ENCODE data around the gene USP15.

USP15 gene

DNA sequence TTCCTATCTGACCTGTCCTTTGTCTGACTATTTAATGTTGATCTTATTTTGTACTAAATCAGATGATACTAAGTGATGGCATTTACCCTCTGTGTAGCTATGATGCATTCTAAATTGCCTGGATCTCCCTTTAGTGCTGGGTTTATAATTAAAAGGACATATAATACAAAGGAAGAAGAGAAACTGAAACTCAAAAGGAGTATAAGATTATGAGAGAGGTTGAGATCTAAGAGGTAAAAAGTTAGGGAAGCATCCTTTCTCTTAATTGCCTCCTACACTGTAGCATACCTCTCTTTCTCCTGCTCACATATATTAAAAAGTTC lies 119.5 kb downstream of the USP15 start:
- Histone ChIP-seq H3K27me3 (ENCODE audit: control insufficient read depth, insufficient read depth, low read length, poor library complexity, severe bottlenecking) (no peaks in the 10 kb centered on the region), H3K4me3 (ENCODE audit: insufficient read depth, low read depth, low read length) (no peak overlapping the region), H3K9me3 (ENCODE audit: control insufficient read depth, low read length) (no peaks in the 10 kb centered on the region), H3K27ac (ENCODE audit: insufficient read depth, low read depth, low read length, poor library complexity, severe bottlenecking) (no peak overlapping the region), H3K4me1 (ENCODE audit: control insufficient read depth, insufficient read depth, low read length) (no peaks in the 10 kb centered on the region), H3K36me3 (ENCODE audit: control insufficient read depth, insufficient read depth, low read length) (no peaks in the 10 kb centered on the region)

DNA sequence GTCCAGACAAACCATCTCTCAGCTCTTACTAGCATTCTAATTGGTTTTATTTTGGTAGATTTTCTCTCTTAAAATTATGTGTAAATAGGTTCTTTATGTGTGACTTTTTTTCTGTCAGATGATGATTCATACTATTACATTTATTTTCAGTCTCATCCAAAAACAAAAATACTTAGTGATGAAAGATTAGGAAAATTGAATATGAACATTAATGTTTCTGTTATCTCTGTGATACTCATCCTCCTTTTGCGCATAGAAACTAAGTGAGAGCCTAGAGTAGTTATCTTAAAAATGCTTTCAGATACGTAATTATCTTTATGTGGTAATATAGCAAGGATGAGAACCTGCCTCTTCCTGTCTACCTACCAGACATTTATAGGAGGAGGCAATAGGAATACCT lies 122.3 kb downstream of the USP15 start:
- H3K36me3 ChIP-seq (ENCODE audit: control insufficient read depth, insufficient read depth, low read length), result no peaks in the 10 kb centered on the region
- H3K4me1 ChIP-seq (ENCODE audit: control insufficient read depth, insufficient read depth, low read length), result no peaks in the 10 kb centered on the region
- WGBS, 2 experiments, result 90 to 100% methylated on average over 1 to 2 of the region's 2 CpGs
- H3K27me3 ChIP-seq (ENCODE audit: control insufficient read depth, insufficient read depth, low read length, poor library complexity, severe bottlenecking), result no peaks in the 10 kb centered on the region
- H3K27ac ChIP-seq (ENCODE audit: insufficient read depth, low read depth, low read length, poor library complexity, severe bottlenecking), result no peak overlapping the region
- H3K4me3 ChIP-seq (ENCODE audit: insufficient read depth, low read depth, low read length), result no peak overlapping the region
- H3K9me3 ChIP-seq (ENCODE audit: control insufficient read depth, low read length), result no peaks in the 10 kb centered on the region

- Histone ChIP-seq H3K27ac (ENCODE audit: insufficient read depth, low read depth, low read length, poor library complexity, severe bottlenecking) (no peak overlapping the region), H3K4me3 (ENCODE audit: insufficient read depth, low read depth, low read length) (no peak overlapping the region), H3K27me3 (ENCODE audit: control insufficient read depth, insufficient read depth, low read length, poor library complexity, severe bottlenecking) (no peaks in the 10 kb centered on the region), H3K4me1 (ENCODE audit: control insufficient read depth, insufficient read depth, low read length) (no peaks in the 10 kb centered on the region), H3K36me3 (ENCODE audit: control insufficient read depth, insufficient read depth, low read length) (peaks cover 6% of the 10 kb centered on the region), H3K9me3 (ENCODE audit: control insufficient read depth, low read length) (no peaks in the 10 kb centered on the region)
- WGBS, 2 experiments, result 96 to 100% methylated on average over 3 to 4 of the region's 4 CpGs
These were observed 136.5 kb downstream of the USP15 start for GRCh38 chr12:62396750-62397149.

GRCh38 chr12:62400135-62400534 lies 139.9 kb downstream of the USP15 start:
- H3K36me3 ChIP-seq (ENCODE audit: control insufficient read depth, insufficient read depth, low read length), result peaks cover 6% of the 10 kb centered on the region
- H3K9me3 ChIP-seq (ENCODE audit: control insufficient read depth, low read length), result no peaks in the 10 kb centered on the region
- no peaks in the 10 kb centered on the region for H3K27me3 ChIP-seq (ENCODE audit: control insufficient read depth, insufficient read depth, low read length, poor library complexity, severe bottlenecking)
- H3K4me3 ChIP-seq (ENCODE audit: insufficient read depth, low read depth, low read length), result no peak overlapping the region
- H3K27ac ChIP-seq (ENCODE audit: insufficient read depth, low read depth, low read length, poor library complexity, severe bottlenecking), result no peak overlapping the region
- no peaks in the 10 kb centered on the region for H3K4me1 ChIP-seq (ENCODE audit: control insufficient read depth, insufficient read depth, low read length)
- WGBS, 2 experiments, result 97 to 100% methylated on average over 1 to 2 of the region's 2 CpGs

- H3K4me1 ChIP-seq (ENCODE audit: control insufficient read depth, insufficient read depth, low read length), result no peaks in the 10 kb centered on the region
- H3K27ac ChIP-seq (ENCODE audit: insufficient read depth, low read depth, low read length, poor library complexity, severe bottlenecking), result no peak overlapping the region
- no peaks in the 10 kb centered on the region for H3K27me3 ChIP-seq (ENCODE audit: control insufficient read depth, insufficient read depth, low read length, poor library complexity, severe bottlenecking)
- no peaks in the 10 kb centered on the region for H3K36me3 ChIP-seq (ENCODE audit: control insufficient read depth, insufficient read depth, low read length)
- H3K9me3 ChIP-seq (ENCODE audit: control insufficient read depth, low read length), result no peaks in the 10 kb centered on the region
- H3K4me3 ChIP-seq (ENCODE audit: insufficient read depth, low read depth, low read length), result no peak overlapping the region
- WGBS, 2 experiments, result no CpG with 5 or more reads among the region's 3 CpGs
These were observed 141.4 kb downstream of the USP15 start for GRCh38 chr12:62401631-62402030.

DNA sequence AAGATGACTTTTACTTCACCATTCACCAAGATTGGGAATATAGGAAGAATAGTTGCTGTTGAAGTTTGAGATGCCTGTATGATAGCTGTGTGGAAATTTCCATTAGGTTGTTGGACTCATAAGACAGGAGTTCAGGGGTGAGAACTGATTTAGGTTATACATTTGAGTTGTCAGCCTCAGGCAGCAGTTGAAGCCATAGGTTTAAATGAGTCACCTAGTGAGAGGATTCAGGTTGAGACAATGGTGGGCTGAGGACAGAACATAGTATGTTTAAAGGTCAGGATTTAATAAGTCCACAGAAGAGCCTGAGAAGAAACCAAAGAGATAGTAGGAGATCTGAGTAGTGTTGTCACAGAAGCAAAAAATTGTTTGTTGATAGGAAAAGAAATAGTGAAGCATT lies 142.8 kb downstream of the USP15 start:
- Histone ChIP-seq H3K9me3 (ENCODE audit: control insufficient read depth, low read length) (no peaks in the 10 kb centered on the region), H3K27ac (ENCODE audit: insufficient read depth, low read depth, low read length, poor library complexity, severe bottlenecking) (no peak overlapping the region), H3K4me1 (ENCODE audit: control insufficient read depth, insufficient read depth, low read length) (no peaks in the 10 kb centered on the region), H3K36me3 (ENCODE audit: control insufficient read depth, insufficient read depth, low read length) (no peaks in the 10 kb centered on the region), H3K27me3 (ENCODE audit: control insufficient read depth, insufficient read depth, low read length, poor library complexity, severe bottlenecking) (no peaks in the 10 kb centered on the region), H3K4me3 (ENCODE audit: insufficient read depth, low read depth, low read length) (no peak overlapping the region)

DNA sequence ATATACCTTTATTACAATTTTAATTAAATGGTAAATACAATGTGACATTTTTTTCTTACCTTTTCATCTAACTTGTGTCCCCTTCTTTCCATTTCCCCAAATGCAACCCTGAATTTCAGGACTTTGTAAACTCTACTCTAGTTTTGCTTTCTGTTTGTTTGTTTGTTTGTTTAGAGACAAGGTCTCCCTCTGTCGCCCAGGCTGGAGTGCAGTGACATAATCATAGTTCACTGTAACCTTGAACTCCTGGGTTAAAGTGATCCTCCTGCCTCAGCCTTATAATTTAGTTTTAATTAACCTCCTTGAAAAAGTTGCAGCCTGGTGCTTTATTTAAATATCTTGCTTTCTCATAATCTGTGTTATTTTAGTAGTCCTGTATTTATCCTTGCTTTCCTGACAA lies 147.4 kb downstream of the USP15 start:
- no peak overlapping the region for H3K27ac ChIP-seq (ENCODE audit: insufficient read depth, low read depth, low read length, poor library complexity, severe bottlenecking)
- WGBS, 2 experiments, result 84 to 100% methylated on average over 1 of the region's 1 CpG
- no peaks in the 10 kb centered on the region for H3K27me3 ChIP-seq (ENCODE audit: control insufficient read depth, insufficient read depth, low read length, poor library complexity, severe bottlenecking)
- H3K9me3 ChIP-seq (ENCODE audit: control insufficient read depth, low read length), result no peaks in the 10 kb centered on the region
- no peaks in the 10 kb centered on the region for H3K36me3 ChIP-seq (ENCODE audit: control insufficient read depth, insufficient read depth, low read length)
- no peak overlapping the region for H3K4me3 ChIP-seq (ENCODE audit: insufficient read depth, low read depth, low read length)
- H3K4me1 ChIP-seq (ENCODE audit: control insufficient read depth, insufficient read depth, low read length), result no peaks in the 10 kb centered on the region

GRCh38 chr12:62409068-62409467 lies 148.9 kb downstream of the USP15 start:
- Histone ChIP-seq H3K36me3 (ENCODE audit: control insufficient read depth, insufficient read depth, low read length) (no peaks in the 10 kb centered on the region), H3K27me3 (ENCODE audit: control insufficient read depth, insufficient read depth, low read length, poor library complexity, severe bottlenecking) (no peaks in the 10 kb centered on the region), H3K27ac (ENCODE audit: insufficient read depth, low read depth, low read length, poor library complexity, severe bottlenecking) (no peak overlapping the region), H3K9me3 (ENCODE audit: control insufficient read depth, low read length) (no peaks in the 10 kb centered on the region), H3K4me3 (ENCODE audit: insufficient read depth, low read depth, low read length) (no peak overlapping the region), H3K4me1 (ENCODE audit: control insufficient read depth, insufficient read depth, low read length) (no peaks in the 10 kb centered on the region)
- WGBS, 2 experiments, result 97 to 100% methylated on average over 3 of the region's 3 CpGs

GRCh38 chr12:62414180-62414579 lies 154.0 kb downstream of the USP15 start:
- WGBS, 2 experiments, result 88 to 89% methylated on average over 2 of the region's 2 CpGs
- H3K36me3 ChIP-seq (ENCODE audit: control insufficient read depth, insufficient read depth, low read length), result no peaks in the 10 kb centered on the region
- no peak overlapping the region for H3K4me3 ChIP-seq (ENCODE audit: insufficient read depth, low read depth, low read length)
- H3K27ac ChIP-seq (ENCODE audit: insufficient read depth, low read depth, low read length, poor library complexity, severe bottlenecking), result no peak overlapping the region
- no peaks in the 10 kb centered on the region for H3K9me3 ChIP-seq (ENCODE audit: control insufficient read depth, low read length)
- H3K27me3 ChIP-seq (ENCODE audit: control insufficient read depth, insufficient read depth, low read length, poor library complexity, severe bottlenecking), result no peaks in the 10 kb centered on the region
- H3K4me1 ChIP-seq (ENCODE audit: control insufficient read depth, insufficient read depth, low read length), result no peaks in the 10 kb centered on the region

DNA sequence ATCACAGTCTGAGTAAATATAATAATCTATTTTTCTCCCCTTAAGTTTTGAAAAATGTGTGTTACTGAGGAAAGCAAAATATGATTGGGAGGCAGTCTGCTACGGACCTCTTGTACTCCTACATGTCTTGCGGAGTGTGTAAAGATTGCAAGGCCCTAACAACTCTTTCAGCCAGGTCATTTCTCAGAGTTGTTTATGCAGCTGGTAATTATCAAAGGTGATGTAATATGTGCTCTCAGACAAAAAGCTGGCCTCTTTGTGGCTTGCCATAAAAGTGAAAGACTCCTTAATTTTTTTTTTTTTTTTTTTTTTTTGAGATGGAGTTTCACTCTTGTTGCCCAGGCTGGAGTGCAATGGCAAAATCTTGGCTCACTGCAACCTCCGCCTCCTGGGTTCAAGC lies 165.9 kb downstream of the USP15 start:
- no peak overlapping the region for H3K4me3 ChIP-seq (ENCODE audit: insufficient read depth, low read depth, low read length)
- H3K4me1 ChIP-seq (ENCODE audit: control insufficient read depth, insufficient read depth, low read length), result no peaks in the 10 kb centered on the region
- 91% methylated on average over 3 of the region's 3 CpGs for WGBS, 2 experiments
- H3K9me3 ChIP-seq (ENCODE audit: control insufficient read depth, low read length), result no peaks in the 10 kb centered on the region
- no peaks in the 10 kb centered on the region for H3K36me3 ChIP-seq (ENCODE audit: control insufficient read depth, insufficient read depth, low read length)
- H3K27me3 ChIP-seq (ENCODE audit: control insufficient read depth, insufficient read depth, low read length, poor library complexity, severe bottlenecking), result no peaks in the 10 kb centered on the region
- no peak overlapping the region for H3K27ac ChIP-seq (ENCODE audit: insufficient read depth, low read depth, low read length, poor library complexity, severe bottlenecking)

DNA sequence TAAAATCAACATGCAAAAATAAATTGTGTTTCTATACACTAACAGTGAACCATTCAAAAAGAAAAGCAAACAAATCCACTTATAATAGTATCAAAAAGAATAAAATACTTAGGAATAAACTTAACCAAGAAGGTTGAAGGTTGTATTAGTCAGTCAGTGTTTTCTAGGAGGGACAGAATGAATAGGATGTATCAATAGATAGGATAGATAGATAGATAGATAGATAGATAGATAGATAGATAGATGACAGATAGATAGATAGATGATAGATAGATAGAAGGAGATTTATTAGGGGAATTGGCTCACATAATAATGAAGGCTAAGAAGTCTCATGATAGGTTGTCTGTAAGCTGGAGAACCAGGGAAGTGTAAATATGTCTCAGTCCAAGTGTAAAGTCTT lies 169.3 kb downstream of the USP15 start:
- Histone ChIP-seq H3K4me3 (ENCODE audit: insufficient read depth, low read depth, low read length) (no peak overlapping the region), H3K27ac (ENCODE audit: insufficient read depth, low read depth, low read length, poor library complexity, severe bottlenecking) (no peak overlapping the region), H3K27me3 (ENCODE audit: control insufficient read depth, insufficient read depth, low read length, poor library complexity, severe bottlenecking) (peaks cover 17% of the 10 kb centered on the region), H3K36me3 (ENCODE audit: control insufficient read depth, insufficient read depth, low read length) (no peaks in the 10 kb centered on the region), H3K9me3 (ENCODE audit: control insufficient read depth, low read length) (no peaks in the 10 kb centered on the region), H3K4me1 (ENCODE audit: control insufficient read depth, insufficient read depth, low read length) (no peaks in the 10 kb centered on the region)

Data from ectodermal cell (in vitro differentiated cells).